ENCODE results near the gene SLC6A18.
"Not testable (repeated sequence)": the region's sequence is repeated elsewhere in the genome, so short reads cannot be mapped to it uniquely, and the experiment has no call there.

The SLC6A18 gene

GRCh38 chr5:1265461-1266455 is 40.6 kb downstream of the SLC6A18 start:
- no peak for TF ChIP-seq CTCF (IDR thresholded peaks at IDR 0.05; ENCODE audit: control insufficient read depth, insufficient read depth, low read depth, low read length, missing control alignments)

GRCh38 chr5:1266791-1267190 is 41.6 kb downstream of the SLC6A18 start:
- H3K4me3 ChIP-seq (ENCODE audit: control insufficient read depth, low read depth, low read length): no peak overlapping the region
- no peak for DNase-seq (ENCODE audit: low read depth)
- no peak for TF ChIP-seq CTCF (IDR thresholded peaks at IDR 0.05; ENCODE audit: control insufficient read depth, insufficient read depth, low read depth, low read length, missing control alignments)

More at GRCh38 chr5:1265461-1266455, 40.6 kb downstream of the SLC6A18 start:
- no peak overlapping the region for H3K4me3 ChIP-seq (ENCODE audit: control insufficient read depth, low read depth, low read length)
- no peak for DNase-seq (ENCODE audit: low read depth)

GRCh38 chr5:1267464-1267863 is 42.3 kb downstream of the SLC6A18 start:
- not testable (repeated sequence) for H3K4me3 ChIP-seq (ENCODE audit: control insufficient read depth, low read depth, low read length); DNase-seq (ENCODE audit: low read depth)

- DNase-seq (ENCODE audit: low read depth): no peak
- TF ChIP-seq CTCF (IDR thresholded peaks at IDR 0.05; ENCODE audit: control insufficient read depth, insufficient read depth, low read depth, low read length, missing control alignments): no peak
- H3K4me3 ChIP-seq (ENCODE audit: control insufficient read depth, low read depth, low read length): no peak overlapping the region
Measured at GRCh38 chr5:1268056-1268455, 42.9 kb downstream of the SLC6A18 start.

- no peak overlapping the region for H3K4me3 ChIP-seq (ENCODE audit: control insufficient read depth, low read depth, low read length)
- no peak for TF ChIP-seq CTCF (IDR thresholded peaks at IDR 0.05; ENCODE audit: control insufficient read depth, insufficient read depth, low read depth, low read length, missing control alignments)
- no peak for DNase-seq (ENCODE audit: low read depth)
Measured at GRCh38 chr5:1268666-1269065, 43.5 kb downstream of the SLC6A18 start.

GRCh38 chr5:1270426-1270825 is 45.2 kb downstream of the SLC6A18 start:
- H3K4me3 ChIP-seq (ENCODE audit: control insufficient read depth, low read depth, low read length): no peak overlapping the region
- no peak for DNase-seq (ENCODE audit: low read depth)
- no peak for TF ChIP-seq CTCF (IDR thresholded peaks at IDR 0.05; ENCODE audit: control insufficient read depth, insufficient read depth, low read depth, low read length, missing control alignments)
